ENCODE results near the gene NDUFA3.

- TF ChIP-seq CTCF (IDR thresholded peaks at IDR 0.05), result no peak
- no peak for TF ChIP-seq POLR2A (IDR thresholded peaks at IDR 0.05)
These were observed 38.7 kb downstream of the NDUFA3 start for GRCh38 chr19:54141356-54141755.

All from Peyer's patch (tissue), 4 donors.